ENCODE measurements around the gene TFF3.

GRCh38 chr21:42343556-42343955 is 28.3 kb upstream of the TFF3 start:
- TF ChIP-seq CTCF (IDR thresholded peaks at IDR 0.05) (no peak), POLR2A (IDR thresholded peaks at IDR 0.05) (no peak)

Data from Peyer's patch (tissue), 4 donors.